Prostate gland (tissue), 2 donors: Measurements from ENCODE around the gene PTPN23.

Experiments used
- POLR2A ChIP-seq: fragments of 450-650 bp; IDR thresholded peaks from one replicate; pipeline ENCODE4 v1.6.1; 2016; ENCODE audit warnings: antibody characterized with exemption, mild to moderate bottlenecking
- TF ChIP-seq, protein P1 (sequence below), 4 experiments: fragments of 200-600 bp in 2 of 4; fragments of 450-650 bp in 2 of 4; sonication (generic) in 2 of 4; IDR thresholded peaks; 1 replicate in 3 of 4; 2 replicates in 1 of 4; pipeline ENCODE4 v1.5.1; 2016 to 2019; ENCODE audit warnings: antibody characterized with exemption in 4 of 4, mild to moderate bottlenecking in 2 of 4, moderate library complexity in 2 of 4

DNA sequence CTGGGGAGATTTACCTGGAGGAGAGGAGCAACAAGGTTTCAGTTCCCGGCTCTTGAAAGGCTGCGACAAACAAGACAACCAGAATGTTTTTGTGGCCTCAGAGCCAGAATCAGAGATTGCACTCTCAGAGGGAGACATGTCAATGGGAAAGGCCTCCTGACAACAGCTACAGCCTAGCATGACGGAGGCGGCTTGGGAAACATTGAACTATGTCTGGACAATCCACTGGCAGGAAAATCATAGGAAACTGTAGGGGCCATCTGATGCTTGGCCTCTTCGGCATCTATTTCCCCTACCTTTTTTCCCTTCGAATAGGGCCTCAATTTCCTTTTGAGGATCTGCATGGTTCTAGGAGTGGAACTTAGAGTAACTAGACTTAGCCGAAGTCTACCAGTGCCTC lies 13.2 kb upstream of the PTPN23 start:
- no peak for TF ChIP-seq POLR2A
- TF ChIP-seq, protein P1, sequence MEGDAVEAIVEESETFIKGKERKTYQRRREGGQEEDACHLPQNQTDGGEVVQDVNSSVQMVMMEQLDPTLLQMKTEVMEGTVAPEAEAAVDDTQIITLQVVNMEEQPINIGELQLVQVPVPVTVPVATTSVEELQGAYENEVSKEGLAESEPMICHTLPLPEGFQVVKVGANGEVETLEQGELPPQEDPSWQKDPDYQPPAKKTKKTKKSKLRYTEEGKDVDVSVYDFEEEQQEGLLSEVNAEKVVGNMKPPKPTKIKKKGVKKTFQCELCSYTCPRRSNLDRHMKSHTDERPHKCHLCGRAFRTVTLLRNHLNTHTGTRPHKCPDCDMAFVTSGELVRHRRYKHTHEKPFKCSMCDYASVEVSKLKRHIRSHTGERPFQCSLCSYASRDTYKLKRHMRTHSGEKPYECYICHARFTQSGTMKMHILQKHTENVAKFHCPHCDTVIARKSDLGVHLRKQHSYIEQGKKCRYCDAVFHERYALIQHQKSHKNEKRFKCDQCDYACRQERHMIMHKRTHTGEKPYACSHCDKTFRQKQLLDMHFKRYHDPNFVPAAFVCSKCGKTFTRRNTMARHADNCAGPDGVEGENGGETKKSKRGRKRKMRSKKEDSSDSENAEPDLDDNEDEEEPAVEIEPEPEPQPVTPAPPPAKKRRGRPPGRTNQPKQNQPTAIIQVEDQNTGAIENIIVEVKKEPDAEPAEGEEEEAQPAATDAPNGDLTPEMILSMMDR (IDR thresholded peaks at IDR 0.05) = no peak
